Lung (tissue), 12 donors: ENCODE results near the gene TSPAN2. TPM values are rescaled to one million over a fixed set of nuclear protein-coding genes. Genes with fewer than 3 reads are reported as not detected.

Experiments used
- ATAC-seq: fragments of 200-7000 bp; cut with Tn5 transposase; one replicate; pipeline ENCODE4 v1.9.1; 2020; ENCODE audit warnings: moderate number of reproducible peaks; ENCODE audit not compliant: insufficient read depth, low FRiP score
- DNase-seq, 3 donors: peaks; one replicate each; pipeline ENCODE4 v3.0.0-alpha.2; 2013 to 2017
- H3K27ac ChIP-seq, 2 donors: one replicate each; pipeline ENCODE4 v1.5.1; 2013; ENCODE audit warnings: mild to moderate bottlenecking in 2 of 2, moderate library complexity in 2 of 2, control low read depth in 1 of 2, inconsistent platforms in 1 of 2, low read depth in 1 of 2, low read length in 1 of 2
- H3K27me3 ChIP-seq, 3 donors: one replicate each; pipeline ENCODE4 v1.5.1; 2013; ENCODE audit warnings: low read length in 2 of 3; ENCODE audit not compliant: control insufficient read depth in 3 of 3, insufficient read depth in 3 of 3
- H3K36me3 ChIP-seq, 4 donors: one replicate each; pipeline ENCODE4 v1.5.1; 2013; ENCODE audit warnings: low read length in 4 of 4, mild to moderate bottlenecking in 1 of 4, moderate library complexity in 1 of 4; ENCODE audit not compliant: control insufficient read depth in 4 of 4, insufficient read depth in 4 of 4
- H3K4me1 ChIP-seq, 5 donors: one replicate each; pipeline ENCODE4 v1.5.1; 2013; ENCODE audit warnings: low read length in 5 of 5, mild to moderate bottlenecking in 2 of 5, moderate library complexity in 1 of 5; ENCODE audit not compliant: control insufficient read depth in 5 of 5, insufficient read depth in 5 of 5
- H3K4me3 ChIP-seq: one replicate; pipeline ENCODE4 v1.5.1; 2013; ENCODE audit warnings: mild to moderate bottlenecking, control low read depth, moderate library complexity
- H3K9ac ChIP-seq, 2 donors: one replicate each; pipeline ENCODE4 v1.5.1; 2013; ENCODE audit warnings: low read length in 2 of 2, control low read depth in 1 of 2; ENCODE audit not compliant: insufficient read depth in 1 of 2
- H3K9me3 ChIP-seq, 4 donors: one replicate each; pipeline ENCODE4 v1.5.1; 2013; ENCODE audit warnings: low read length in 3 of 4, mild to moderate bottlenecking in 1 of 4, moderate library complexity in 1 of 4; ENCODE audit not compliant: control insufficient read depth in 4 of 4, insufficient read depth in 3 of 4
- WGBS, 2 donors: extraction: QIAGEN DNeasy Blood & Tissue Kit; methylation state at CpG; one replicate each; pipeline ENCODE4 v1.1.7; 2013; 5-methylcytosine and 5-hydroxymethylcytosine counted together
- polyA plus RNA-seq, 2 donors: library from polyadenylated mRNA; stranded (reverse); fragments of 200-250 nt; gene quantifications; one replicate each; pipeline ENCODE4 v1.2.1, GENCODE V29; 2013
- total RNA-seq, 2 donors: library from RNA; depleted of rRNA in 1 of 2; stranded (reverse); fragments of >200 nt in 1 of 2; gene quantifications; one replicate each; pipeline ENCODE4 v1.2.1, GENCODE V29; 2014 to 2021
- TF ChIP-seq, protein P1 (sequence below): IDR thresholded peaks from 2 replicates; pipeline ENCODE4 v1.5.1; 2012; ENCODE audit warnings: mild to moderate bottlenecking; ENCODE audit errors: control extremely low read depth, extremely low read depth
- donor health status: control.
- donor health status: control.
- donor health status: Bipolar disorder and iron deficiency.
- donor health status: healthy.
- donor health status: DM: yes; HTN: yes; CAD: no.

The TSPAN2 gene
- total and polyA plus RNA-seq, 4 donors = 1.5 to 10.4 (median 8.2) TPM

DNA sequence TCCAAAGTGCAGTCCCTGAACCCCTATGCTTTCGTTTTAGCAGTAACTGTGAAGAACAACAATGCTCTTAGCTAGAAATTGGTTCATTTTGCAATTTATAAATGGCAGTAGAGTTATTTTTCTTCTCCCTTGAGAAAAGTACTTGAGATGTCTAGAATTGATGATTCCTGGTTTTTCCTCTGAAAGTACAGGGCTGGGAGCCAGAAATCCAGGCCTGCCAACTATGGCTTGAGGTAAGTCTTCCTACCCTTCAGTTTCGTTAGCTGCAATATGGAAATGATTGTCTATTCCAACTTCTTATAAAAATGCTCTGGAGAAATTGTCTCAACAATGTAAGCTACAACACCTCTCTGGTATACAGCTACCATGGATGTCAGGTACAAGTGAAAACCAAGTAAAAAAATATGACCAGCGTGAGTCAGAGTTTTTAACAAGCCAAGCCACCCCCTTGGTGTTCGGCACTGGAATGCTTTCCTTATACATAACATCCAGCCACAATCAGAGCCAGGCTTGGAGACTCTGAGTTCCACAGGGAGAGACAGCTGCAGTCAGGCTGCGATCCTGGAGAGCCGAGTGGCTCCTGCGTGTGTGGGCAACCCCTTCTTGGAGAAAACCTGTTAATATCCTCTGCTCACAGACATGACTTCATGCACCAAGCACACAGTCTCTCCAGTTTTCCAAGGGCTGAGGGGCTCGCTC is 22.0 kb downstream of the TSPAN2 start:
- Histone ChIP-seq H3K27ac (no peak overlapping the region), H3K4me3 (no peak overlapping the region), H3K9me3 (no peaks in the 10 kb centered on the region), H3K27me3 (no peaks in the 10 kb centered on the region), H3K36me3 (peaks cover 0 to 2% (median 0%) of the 10 kb centered on the region in 4 donors), H3K9ac (no peak overlapping the region), H3K4me1 (peaks cover 0 to 10% (median 0%) of the 10 kb centered on the region in 5 donors)
- WGBS, 2 donors = 88 to 93% methylated on average over 8 of the region's 8 CpGs
- no peak for DNase-seq
- TF ChIP-seq, protein P1, sequence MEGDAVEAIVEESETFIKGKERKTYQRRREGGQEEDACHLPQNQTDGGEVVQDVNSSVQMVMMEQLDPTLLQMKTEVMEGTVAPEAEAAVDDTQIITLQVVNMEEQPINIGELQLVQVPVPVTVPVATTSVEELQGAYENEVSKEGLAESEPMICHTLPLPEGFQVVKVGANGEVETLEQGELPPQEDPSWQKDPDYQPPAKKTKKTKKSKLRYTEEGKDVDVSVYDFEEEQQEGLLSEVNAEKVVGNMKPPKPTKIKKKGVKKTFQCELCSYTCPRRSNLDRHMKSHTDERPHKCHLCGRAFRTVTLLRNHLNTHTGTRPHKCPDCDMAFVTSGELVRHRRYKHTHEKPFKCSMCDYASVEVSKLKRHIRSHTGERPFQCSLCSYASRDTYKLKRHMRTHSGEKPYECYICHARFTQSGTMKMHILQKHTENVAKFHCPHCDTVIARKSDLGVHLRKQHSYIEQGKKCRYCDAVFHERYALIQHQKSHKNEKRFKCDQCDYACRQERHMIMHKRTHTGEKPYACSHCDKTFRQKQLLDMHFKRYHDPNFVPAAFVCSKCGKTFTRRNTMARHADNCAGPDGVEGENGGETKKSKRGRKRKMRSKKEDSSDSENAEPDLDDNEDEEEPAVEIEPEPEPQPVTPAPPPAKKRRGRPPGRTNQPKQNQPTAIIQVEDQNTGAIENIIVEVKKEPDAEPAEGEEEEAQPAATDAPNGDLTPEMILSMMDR = no peak
- no peak for ATAC-seq

DNA sequence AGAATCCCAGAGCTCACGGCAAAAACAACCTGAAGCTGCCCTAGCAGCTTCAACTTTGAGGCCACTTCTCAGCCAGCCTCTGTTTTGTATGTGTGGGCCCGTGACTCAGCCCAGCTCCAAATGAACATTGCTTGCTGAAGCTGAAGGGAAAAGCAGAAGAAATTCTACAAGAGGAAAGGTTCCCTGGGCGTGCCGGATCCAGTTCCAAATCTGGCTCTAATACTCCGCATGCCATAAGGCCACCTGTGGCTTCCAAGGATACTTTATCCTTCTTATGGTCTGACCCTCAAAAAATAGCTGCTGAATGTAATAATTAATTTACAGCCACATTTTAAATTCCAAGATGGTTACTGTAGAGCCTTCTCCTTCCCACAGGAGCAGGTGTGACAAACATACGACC is 24.3 kb downstream of the TSPAN2 start:
- Histone ChIP-seq H3K27me3 (no peaks in the 10 kb centered on the region), H3K4me3 (no peak overlapping the region), H3K27ac (no peak overlapping the region), H3K36me3 (peaks cover 0 to 2% (median 0%) of the 10 kb centered on the region in 4 donors), H3K9me3 (no peaks in the 10 kb centered on the region), H3K9ac (no peak overlapping the region), H3K4me1 (peaks cover 0 to 10% (median 0%) of the 10 kb centered on the region in 5 donors)
- WGBS, 2 donors = 93 to 96% methylated on average over 6 of the region's 6 CpGs
- ATAC-seq (no peak), DNase-seq (no peak)
- TF ChIP-seq, protein P1 = no peak

DNA sequence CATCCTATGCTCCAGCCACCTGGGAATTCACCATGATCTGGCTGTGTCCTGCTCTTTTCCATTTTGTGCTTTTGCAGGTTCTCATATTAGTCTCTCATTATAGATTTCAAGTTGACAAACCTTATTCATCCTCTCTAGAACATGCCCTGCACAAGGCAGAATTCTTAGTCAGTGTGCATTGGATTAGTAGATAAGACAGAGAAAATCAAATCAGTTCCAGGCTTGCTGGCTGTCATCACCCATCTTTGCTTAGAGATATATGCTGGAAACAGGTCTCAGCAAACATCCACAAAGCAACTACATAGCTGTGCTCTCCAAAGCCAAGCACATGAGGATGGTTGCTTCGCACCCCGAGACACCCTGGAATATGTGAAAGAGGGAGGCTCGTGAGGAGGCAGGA is 24.8 kb downstream of the TSPAN2 start:
- 97 to 100% methylated on average over 3 of the region's 3 CpGs for WGBS, 2 donors
- no peak overlapping the region for H3K27ac ChIP-seq
- no peaks in the 10 kb centered on the region for H3K27me3 ChIP-seq
- no peaks in the 10 kb centered on the region for H3K9me3 ChIP-seq
- no peak for DNase-seq
- ATAC-seq = no peak
- no peak overlapping the region for H3K4me3 ChIP-seq
- H3K36me3 ChIP-seq = peaks cover 0 to 2% (median 0%) of the 10 kb centered on the region in 4 donors
- TF ChIP-seq, protein P1 = no peak
- peaks cover 0 to 10% (median 0%) of the 10 kb centered on the region in 5 donors for H3K4me1 ChIP-seq
- H3K9ac ChIP-seq = no peak overlapping the region
